IPS-NIHi7 (cell line): ENCODE data around the gene TTBK1.

ENCODE experiments used
- DNase-seq: peaks from one replicate; pipeline ENCODE4 v3.0.0; 2012; ENCODE audit warnings: mixed read lengths; ENCODE audit errors: extremely low spot score

The TTBK1 gene

GRCh38 chr6:43242908-43243663 is at the start of gene TTBK1:
Gene TTBK1 (plus strand): TSS chr6:43243481. CDS start chr6:43246661, 3,180 bp downstream.
- DNase-seq = no peak

GRCh38 chr6:43193929-43194328 is 49.4 kb upstream of the TTBK1 start:
- no peak for DNase-seq

- no peak for DNase-seq
Observed at GRCh38 chr6:43196337-43196736, 46.9 kb upstream of the TTBK1 start.

DNA sequence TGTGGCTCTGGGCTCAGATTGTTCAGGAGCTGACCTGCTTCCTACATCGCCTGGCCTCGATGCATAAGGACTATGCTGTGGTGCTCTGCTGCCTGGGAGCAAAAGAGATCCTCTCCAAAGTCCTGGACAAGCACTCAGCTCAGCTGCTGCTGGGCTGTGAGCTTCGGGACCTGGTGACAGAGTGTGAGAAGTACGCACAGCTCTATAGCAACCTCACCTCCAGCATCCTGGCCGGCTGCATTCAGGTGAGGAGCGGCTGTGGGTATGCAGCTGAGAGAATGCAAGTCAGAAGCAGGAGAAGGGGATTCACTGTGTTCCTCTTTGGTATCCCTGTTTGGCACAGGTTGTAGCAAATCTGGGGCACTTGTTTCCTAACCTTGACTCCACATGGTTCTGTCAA is 43.4 kb upstream of the TTBK1 start:
- no peak for DNase-seq

GRCh38 chr6:43200541-43200940 is 42.7 kb upstream of the TTBK1 start:
- DNase-seq = no peak

DNA sequence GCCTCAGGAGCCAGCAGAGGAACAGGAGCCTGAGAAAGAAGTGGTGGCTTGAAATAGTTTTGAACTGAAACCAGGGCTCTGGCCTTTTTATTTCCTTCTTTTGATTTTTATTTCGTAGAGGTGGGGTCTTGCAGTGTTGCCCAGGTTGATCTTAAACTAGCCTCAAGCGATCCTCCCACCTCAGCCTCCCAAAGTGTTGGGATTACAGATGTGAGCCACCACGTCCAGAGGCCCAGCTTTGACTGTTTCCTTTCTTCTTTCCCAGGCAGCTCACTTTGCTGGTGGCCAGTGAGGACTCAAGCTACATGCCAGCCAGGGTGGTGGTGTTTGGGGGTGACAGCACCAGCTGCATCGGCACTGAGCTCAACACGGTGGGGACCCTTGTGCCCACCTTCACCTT is 40.8 kb upstream of the TTBK1 start:
- no peak for DNase-seq

GRCh38 chr6:43203029-43203717 is 40.1 kb upstream of the TTBK1 start:
- DNase-seq = no peak

DNA sequence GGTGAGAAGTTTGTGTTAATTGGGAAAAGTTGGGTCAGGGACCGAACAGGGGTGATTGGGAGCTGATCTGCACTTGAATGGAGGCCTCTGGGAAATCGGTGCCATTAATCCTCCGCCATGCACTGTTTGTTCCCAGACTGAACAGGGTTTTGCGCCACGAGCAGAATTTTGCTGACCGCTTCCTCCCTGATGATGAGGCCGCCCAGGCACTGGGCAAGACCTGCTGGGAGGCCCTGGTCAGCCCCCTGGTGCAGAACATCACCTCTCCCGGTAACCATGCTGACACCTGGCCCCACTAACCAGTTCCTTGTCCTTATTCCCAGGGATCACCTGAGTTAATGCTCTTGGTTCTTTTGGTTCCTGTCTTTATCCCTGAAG is 39.6 kb upstream of the TTBK1 start:
- no peak for DNase-seq

- DNase-seq = no peak
Observed at GRCh38 chr6:43204271-43205105, 38.8 kb upstream of the TTBK1 start.

DNA sequence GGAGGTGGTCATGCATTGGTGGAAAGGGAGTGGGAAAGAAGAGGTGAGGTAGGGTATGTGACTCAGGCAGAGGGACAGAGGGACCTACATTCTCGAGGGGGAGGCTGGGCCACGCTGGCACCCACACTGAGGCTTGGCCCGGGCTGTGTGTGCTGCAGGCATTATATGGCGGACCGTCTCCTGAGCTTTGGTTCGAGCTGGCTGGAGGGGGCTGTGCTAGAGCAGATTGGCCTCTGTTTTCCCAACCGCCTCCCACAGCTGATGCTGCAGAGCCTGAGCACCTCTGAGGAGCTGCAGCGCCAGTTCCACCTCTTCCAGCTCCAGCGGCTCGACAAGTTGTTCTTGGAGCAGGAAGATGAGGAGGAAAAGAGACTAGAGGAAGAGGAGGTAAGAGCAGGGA is 37.4 kb upstream of the TTBK1 start:
- DNase-seq = no peak

DNA sequence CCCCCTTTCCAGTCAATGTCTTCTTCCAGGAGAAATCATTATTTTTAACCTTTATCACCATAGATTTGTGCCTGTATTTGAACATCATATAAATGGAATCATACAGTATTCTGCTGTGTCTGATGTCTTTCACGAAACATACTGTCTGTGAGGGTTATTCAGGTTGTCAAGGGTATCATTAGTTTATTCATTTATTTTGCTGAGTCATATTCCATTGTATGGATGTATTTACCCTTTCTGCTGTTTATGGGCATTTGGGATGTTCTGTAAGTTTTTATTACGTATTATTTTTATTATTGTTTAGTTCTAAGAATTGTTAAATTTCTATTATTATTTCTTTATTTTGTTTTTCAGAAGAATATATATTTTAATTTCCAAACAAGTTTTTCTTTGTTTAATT is 36.0 kb upstream of the TTBK1 start:
- no peak for DNase-seq

- DNase-seq = no peak
Observed at GRCh38 chr6:43211955-43212354, 31.3 kb upstream of the TTBK1 start.

- no peak for DNase-seq
Observed at GRCh38 chr6:43213431-43213830, 29.9 kb upstream of the TTBK1 start.

DNA sequence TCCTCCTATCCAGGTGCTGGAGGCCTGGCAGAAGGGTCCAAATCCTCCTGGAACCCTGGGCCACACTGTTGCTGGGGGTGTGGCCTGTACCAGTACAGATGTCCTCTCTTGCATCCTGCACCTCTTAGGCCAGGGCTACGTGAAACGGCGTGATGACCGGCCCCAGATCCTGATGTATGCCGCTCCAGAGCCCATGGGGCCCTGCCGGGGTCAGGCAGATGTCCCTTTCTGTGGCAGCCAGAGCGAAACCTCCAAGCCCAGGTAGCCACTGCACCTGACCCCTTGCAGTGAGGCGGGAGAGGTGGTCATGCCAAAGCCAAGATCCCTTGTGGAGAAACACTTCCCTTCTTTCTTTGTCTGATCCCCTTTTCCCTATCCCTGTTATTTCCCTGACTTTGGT is 28.2 kb upstream of the TTBK1 start:
- DNase-seq = no peak

DNA sequence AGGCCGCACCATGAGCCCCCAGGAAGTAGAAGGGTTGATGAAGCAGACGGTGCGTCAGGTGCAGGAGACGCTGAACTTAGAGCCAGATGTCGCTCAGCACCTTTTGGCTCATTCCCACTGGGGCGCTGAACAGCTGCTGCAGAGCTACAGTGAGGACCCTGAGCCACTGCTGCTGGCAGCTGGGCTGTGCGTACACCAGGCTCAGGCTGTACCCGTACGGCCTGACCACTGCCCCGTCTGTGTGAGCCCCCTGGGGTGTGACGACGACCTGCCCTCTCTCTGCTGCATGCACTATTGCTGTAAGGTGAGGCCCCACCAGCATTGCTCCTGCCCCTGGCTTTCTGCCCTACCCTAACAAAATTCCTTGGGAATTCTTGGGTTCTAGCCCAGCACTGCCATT is 27.1 kb upstream of the TTBK1 start:
- no peak for DNase-seq

DNA sequence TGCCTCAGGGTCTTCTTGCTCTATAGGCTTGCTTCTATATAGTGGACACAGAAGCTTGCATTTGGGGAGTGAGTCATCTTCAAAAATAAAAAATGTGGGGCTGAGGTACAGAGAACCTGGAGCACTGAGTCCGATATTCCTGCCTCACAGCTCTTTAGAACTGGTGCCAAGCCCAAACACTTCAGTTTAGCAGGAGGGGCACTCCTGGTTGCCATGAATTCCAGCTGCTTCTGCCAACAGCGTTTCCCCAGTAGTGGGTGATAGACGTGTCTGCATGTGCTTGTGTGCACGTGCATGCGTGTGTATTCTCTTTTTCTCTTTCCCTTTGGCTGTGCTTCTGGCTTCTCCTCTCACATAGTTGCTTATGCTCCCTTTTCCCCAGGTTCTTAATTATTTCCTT is 25.9 kb upstream of the TTBK1 start:
- DNase-seq = no peak

GRCh38 chr6:43219119-43219518 is 24.2 kb upstream of the TTBK1 start:
- no peak for DNase-seq

DNA sequence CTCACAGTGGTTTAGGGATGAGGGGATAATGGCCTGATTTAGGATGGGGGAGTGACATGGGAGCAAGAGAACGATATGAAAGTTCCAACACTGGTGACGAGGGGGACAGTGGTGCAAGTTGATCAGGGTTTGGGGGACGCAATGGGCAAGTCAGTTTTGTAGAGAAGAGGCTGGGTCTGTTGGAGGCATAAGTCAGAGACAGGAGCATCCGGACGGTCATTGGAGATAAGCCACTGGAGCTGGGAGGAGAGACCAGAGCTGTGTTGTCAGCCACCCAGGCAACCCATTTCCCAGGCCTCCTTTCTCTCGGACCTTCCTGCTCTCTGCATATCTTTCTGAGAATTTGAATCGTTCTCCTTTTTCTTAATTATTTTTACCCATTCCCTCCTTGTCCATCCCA is 23.5 kb upstream of the TTBK1 start:
- DNase-seq = no peak

DNA sequence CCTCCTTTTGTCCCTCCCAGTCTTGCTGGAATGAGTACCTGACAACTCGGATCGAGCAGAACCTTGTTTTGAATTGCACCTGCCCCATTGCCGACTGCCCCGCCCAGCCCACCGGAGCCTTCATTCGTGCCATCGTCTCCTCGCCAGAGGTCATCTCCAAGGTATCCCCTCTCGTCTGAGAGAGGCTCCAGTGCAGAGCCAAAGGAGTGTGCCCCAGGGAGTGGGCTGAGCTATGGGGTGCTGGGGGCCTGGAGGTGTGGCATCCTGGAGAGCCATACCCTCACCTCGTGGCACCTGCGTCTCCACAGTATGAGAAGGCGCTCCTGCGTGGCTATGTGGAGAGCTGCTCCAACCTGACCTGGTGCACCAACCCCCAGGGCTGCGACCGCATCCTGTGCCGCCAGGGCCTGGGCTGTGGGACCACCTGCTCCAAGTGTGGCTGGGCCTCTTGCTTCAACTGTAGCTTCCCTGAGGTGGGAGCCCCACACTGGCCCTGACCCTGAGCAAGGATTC is 22.8 kb upstream of the TTBK1 start:
- no peak for DNase-seq

- DNase-seq = no peak
Observed at GRCh38 chr6:43221046-43221972, 22.0 kb upstream of the TTBK1 start.

DNA sequence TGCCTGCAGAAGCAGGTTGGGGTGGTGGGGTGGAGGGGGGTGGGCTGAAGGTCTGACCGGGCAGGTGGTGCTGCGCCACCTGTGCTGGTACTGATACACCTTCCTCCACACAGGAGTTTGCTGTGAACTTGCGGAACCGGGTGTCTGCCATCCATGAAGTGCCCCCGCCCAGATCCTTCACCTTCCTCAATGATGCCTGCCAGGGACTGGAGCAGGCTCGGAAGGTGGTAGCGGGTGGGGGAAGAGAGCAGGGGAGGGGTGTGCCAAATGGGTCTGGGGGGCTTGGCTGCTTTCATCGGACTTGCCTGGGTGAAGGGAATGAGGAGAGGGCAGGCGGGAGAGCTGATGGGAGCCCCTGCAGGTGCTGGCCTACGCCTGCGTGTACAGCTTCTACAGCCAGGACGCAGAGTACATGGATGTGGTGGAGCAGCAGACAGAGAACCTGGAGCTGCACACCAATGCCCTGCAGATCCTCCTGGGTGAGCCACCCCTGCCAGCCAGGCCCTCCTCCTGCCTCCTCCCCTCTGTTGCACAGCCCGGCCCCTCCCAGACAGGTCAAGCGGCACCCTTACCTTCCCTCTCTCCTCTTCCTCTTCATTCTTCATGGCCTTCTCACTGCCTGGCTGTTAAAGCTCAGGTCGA is 20.7 kb upstream of the TTBK1 start:
- DNase-seq = no peak
